Immature natural killer cell (primary cell): ENCODE results near the gene RTN4RL1. TPM values are rescaled to one million over a fixed set of nuclear protein-coding genes. Genes with fewer than 3 reads are reported as not detected.
"Not testable (repeated sequence)": the region's sequence is repeated elsewhere in the genome, so short reads cannot be mapped to it uniquely, and the experiment has no call there.

Experiments used
- DNase-seq, 3 donors: peaks; one replicate each; pipeline ENCODE4 v3.0.0; 2022; ENCODE audit warnings: mixed read lengths in 1 of 3
- H3K27ac Mint-ChIP-seq, 6 donors: one replicate each; pipeline ENCODE4 v1.8.0; 2020; ENCODE audit warnings: mixed read lengths in 6 of 6, mild to moderate bottlenecking in 5 of 6, inconsistent platforms in 4 of 6, moderate library complexity in 3 of 6
- H3K27me3 Mint-ChIP-seq, 3 donors: one replicate each; pipeline ENCODE4 v1.8.0; 2020 to 2021; ENCODE audit warnings: low read depth in 3 of 3, mild to moderate bottlenecking in 3 of 3, mixed read lengths in 3 of 3, moderate library complexity in 3 of 3, inconsistent platforms in 1 of 3
- H3K36me3 Mint-ChIP-seq, 3 donors: one replicate each; pipeline ENCODE4 v1.8.0; 2020; ENCODE audit warnings: mixed read lengths in 3 of 3, inconsistent platforms in 2 of 3, mild to moderate bottlenecking in 2 of 3
- H3K4me1 Mint-ChIP-seq, 2 donors: one replicate each; pipeline ENCODE4 v1.8.0; 2020; ENCODE audit warnings: inconsistent platforms in 2 of 2, mild to moderate bottlenecking in 2 of 2, mixed read lengths in 2 of 2, moderate library complexity in 1 of 2
- H3K4me3 Mint-ChIP-seq, 5 donors: one replicate each; pipeline ENCODE4 v1.8.0; 2020; ENCODE audit warnings: mild to moderate bottlenecking in 5 of 5, mixed read lengths in 5 of 5, inconsistent platforms in 3 of 5, moderate library complexity in 3 of 5
- H3K9me3 Mint-ChIP-seq, 6 donors: one replicate each; pipeline ENCODE4 v1.8.0; 2020; ENCODE audit warnings: mild to moderate bottlenecking in 6 of 6, mixed read lengths in 6 of 6, inconsistent platforms in 4 of 6, moderate library complexity in 3 of 6
- polyA plus RNA-seq, 3 donors: library from polyadenylated mRNA; unstranded; fragments of 300-500 nt; fragmentation: Illumina TruSeq; gene quantifications; one replicate each; pipeline ENCODE4 v1.2.3, GENCODE V29; 2021

The RTN4RL1 gene
- polyA plus RNA-seq, 3 donors from 2014 or later: 0.37 TPM; not detected in 2

GRCh38 chr17:2023256-2023655, 1.9 kb downstream of the RTN4RL1 start:
- no peak for DNase-seq
- Mint-ChIP-seq H3K27me3 (peaks cover 11 to 22% (median 13%) of the 10 kb centered on the region in 3 donors), H3K4me1 (peaks cover 16 to 19% of the 10 kb centered on the region in 2 donors), H3K4me3 (peak overlapping the region in 4 of 5 donors; percentile 13 to 65 (median 47)), H3K27ac (no peak overlapping the region), H3K9me3 (no peaks in the 10 kb centered on the region), H3K36me3 (no peaks in the 10 kb centered on the region)

GRCh38 chr17:2022647-2023240, 2.4 kb downstream of the RTN4RL1 start:
- DNase-seq: no peak
- peak overlapping the region in 4 of 5 donors; percentile 24 to 65 (median 50) for H3K4me3 Mint-ChIP-seq
- no peak overlapping the region for H3K27ac Mint-ChIP-seq
- H3K36me3 Mint-ChIP-seq: no peaks in the 10 kb centered on the region
- H3K4me1 Mint-ChIP-seq: peaks cover 16 to 19% of the 10 kb centered on the region in 2 donors
- no peaks in the 10 kb centered on the region for H3K9me3 Mint-ChIP-seq
- H3K27me3 Mint-ChIP-seq: peaks cover 11 to 20% (median 13%) of the 10 kb centered on the region in 3 donors

GRCh38 chr17:2020721-2021120, 4.4 kb downstream of the RTN4RL1 start:
- Mint-ChIP-seq H3K27me3 (peaks cover 4 to 14% (median 10%) of the 10 kb centered on the region in 3 donors), H3K27ac (no peak overlapping the region), H3K9me3 (no peaks in the 10 kb centered on the region), H3K4me3 (no peak overlapping the region), H3K36me3 (no peaks in the 10 kb centered on the region), H3K4me1 (peaks cover 11 to 13% of the 10 kb centered on the region in 2 donors)
- no peak for DNase-seq

GRCh38 chr17:2019723-2020122, 5.4 kb downstream of the RTN4RL1 start:
- no peak overlapping the region for H3K27ac Mint-ChIP-seq

GRCh38 chr17:2018716-2019510, 6.2 kb downstream of the RTN4RL1 start:
- Mint-ChIP-seq H3K36me3 (no peaks in the 10 kb centered on the region), H3K27ac (no peak overlapping the region), H3K4me1 (peaks cover 9 to 11% of the 10 kb centered on the region in 2 donors), H3K27me3 (peaks cover 4 to 14% (median 7%) of the 10 kb centered on the region in 3 donors), H3K9me3 (no peaks in the 10 kb centered on the region), H3K4me3 (no peak overlapping the region)
- DNase-seq: no peak

More at GRCh38 chr17:2019723-2020122, 5.4 kb downstream of the RTN4RL1 start:
- H3K27me3 Mint-ChIP-seq: peaks cover 4 to 14% (median 7%) of the 10 kb centered on the region in 3 donors
- no peak for DNase-seq
- no peaks in the 10 kb centered on the region for H3K36me3 Mint-ChIP-seq
- no peak overlapping the region for H3K4me3 Mint-ChIP-seq
- peaks cover 11% of the 10 kb centered on the region in 2 donors for H3K4me1 Mint-ChIP-seq
- H3K9me3 Mint-ChIP-seq: no peaks in the 10 kb centered on the region

- Mint-ChIP-seq H3K27me3 (peaks cover 4 to 7% (median 5%) of the 10 kb centered on the region in 3 donors), H3K36me3 (no peaks in the 10 kb centered on the region), H3K9me3 (no peaks in the 10 kb centered on the region), H3K27ac (no peak overlapping the region), H3K4me3 (no peak overlapping the region), H3K4me1 (peaks cover under 1 to 2% of the 10 kb centered on the region in 2 donors)
- no peak for DNase-seq
Observed at GRCh38 chr17:2017274-2017941, 7.7 kb downstream of the RTN4RL1 start.

- no peaks in the 10 kb centered on the region for H3K36me3 Mint-ChIP-seq
Observed at GRCh38 chr17:2016494-2016893, 8.6 kb downstream of the RTN4RL1 start.

GRCh38 chr17:2015314-2015713, 9.8 kb downstream of the RTN4RL1 start:
- no peak overlapping the region for H3K27ac Mint-ChIP-seq
- H3K4me1 Mint-ChIP-seq: peaks cover 0 to 9% of the 10 kb centered on the region in 2 donors
- H3K4me3 Mint-ChIP-seq: no peak overlapping the region
- no peaks in the 10 kb centered on the region for H3K9me3 Mint-ChIP-seq
- H3K36me3 Mint-ChIP-seq: no peaks in the 10 kb centered on the region
- no peak for DNase-seq
- H3K27me3 Mint-ChIP-seq: peaks cover 4 to 7% (median 7%) of the 10 kb centered on the region in 3 donors

More at GRCh38 chr17:2016494-2016893, 8.6 kb downstream of the RTN4RL1 start:
- no peak overlapping the region for H3K4me3 Mint-ChIP-seq
- H3K27ac Mint-ChIP-seq: no peak overlapping the region
- H3K4me1 Mint-ChIP-seq: peaks cover 0 to 9% of the 10 kb centered on the region in 2 donors
- no peak for DNase-seq
- H3K9me3 Mint-ChIP-seq: no peaks in the 10 kb centered on the region
- peaks cover 4 to 7% (median 5%) of the 10 kb centered on the region in 3 donors for H3K27me3 Mint-ChIP-seq

- H3K36me3 Mint-ChIP-seq: no peaks in the 10 kb centered on the region
- H3K4me1 Mint-ChIP-seq: peaks cover 0 to 9% of the 10 kb centered on the region in 2 donors
Observed at GRCh38 chr17:2013994-2014317, 11.2 kb downstream of the RTN4RL1 start.

GRCh38 chr17:2013220-2013993, 11.7 kb downstream of the RTN4RL1 start:
- not testable (repeated sequence) for H3K9me3 Mint-ChIP-seq, H3K36me3 Mint-ChIP-seq, H3K4me3 Mint-ChIP-seq, H3K4me1 Mint-ChIP-seq, H3K27me3 Mint-ChIP-seq, DNase-seq, H3K27ac Mint-ChIP-seq

More at GRCh38 chr17:2013994-2014317, 11.2 kb downstream of the RTN4RL1 start:
- no peak overlapping the region for H3K27ac Mint-ChIP-seq
- DNase-seq: no peak
- no peaks in the 10 kb centered on the region for H3K9me3 Mint-ChIP-seq
- H3K4me3 Mint-ChIP-seq: no peak overlapping the region
- H3K27me3 Mint-ChIP-seq: peaks cover 3 to 7% (median 4%) of the 10 kb centered on the region in 3 donors

GRCh38 chr17:2012499-2012898, 12.6 kb downstream of the RTN4RL1 start:
- Mint-ChIP-seq H3K36me3 (no peaks in the 10 kb centered on the region), H3K4me3 (peak overlapping the region in 1 of 5 donors; percentile 51), H3K9me3 (no peaks in the 10 kb centered on the region), H3K27ac (peak overlapping the region in 1 of 6 donors; percentile 71), H3K27me3 (peaks cover 2 to 4% (median 3%) of the 10 kb centered on the region in 3 donors), H3K4me1 (peaks cover 0 to 9% of the 10 kb centered on the region in 2 donors)
- no peak for DNase-seq

GRCh38 chr17:2011411-2012371, 13.4 kb downstream of the RTN4RL1 start:
- Mint-ChIP-seq H3K27ac (peak overlapping the region in 2 of 6 donors; percentile 5 to 55), H3K4me3 (peak overlapping the region in 3 of 5 donors; percentile 24 to 51 (median 26)), H3K9me3 (no peaks in the 10 kb centered on the region), H3K27me3 (peaks cover 2 to 4% (median 3%) of the 10 kb centered on the region in 3 donors), H3K36me3 (no peaks in the 10 kb centered on the region), H3K4me1 (peaks cover 0 to 9% of the 10 kb centered on the region in 2 donors)
- DNase-seq: no peak
